ENCODE measurements around the gene CTSO.
"Not testable (repeated sequence)": the region's sequence is repeated elsewhere in the genome, so short reads cannot be mapped to it uniquely, and the experiment has no call there.

The CTSO gene

DNA sequence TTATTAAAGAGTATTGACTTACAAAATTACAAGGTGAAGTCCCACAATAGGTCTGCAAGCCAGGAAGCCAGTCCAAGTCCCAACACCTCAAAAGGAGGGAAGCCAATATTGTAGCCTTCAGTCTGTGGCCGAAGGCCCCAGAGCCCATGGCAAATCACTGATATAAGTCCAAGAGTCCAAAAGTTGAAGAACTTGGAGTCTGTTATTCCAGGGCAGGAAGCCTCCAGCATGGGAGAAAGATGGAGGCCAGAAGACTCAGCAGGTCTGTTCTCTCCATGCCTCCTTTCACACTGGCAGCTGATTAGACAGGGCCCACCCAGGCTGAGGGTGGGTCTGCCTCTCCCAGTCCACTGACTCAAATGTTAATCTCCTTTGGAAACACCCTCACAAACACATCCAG, 32.1 kb downstream of the CTSO start:
- DNase-seq = no peak
- in situ Hi-C loops (cut with HindIII; ENCODE audit: low pct_ligation_motif_present, low pct_unique_long_range_greater_than_20kb, low sequenced_read_pairs) = no loop called here

DNA sequence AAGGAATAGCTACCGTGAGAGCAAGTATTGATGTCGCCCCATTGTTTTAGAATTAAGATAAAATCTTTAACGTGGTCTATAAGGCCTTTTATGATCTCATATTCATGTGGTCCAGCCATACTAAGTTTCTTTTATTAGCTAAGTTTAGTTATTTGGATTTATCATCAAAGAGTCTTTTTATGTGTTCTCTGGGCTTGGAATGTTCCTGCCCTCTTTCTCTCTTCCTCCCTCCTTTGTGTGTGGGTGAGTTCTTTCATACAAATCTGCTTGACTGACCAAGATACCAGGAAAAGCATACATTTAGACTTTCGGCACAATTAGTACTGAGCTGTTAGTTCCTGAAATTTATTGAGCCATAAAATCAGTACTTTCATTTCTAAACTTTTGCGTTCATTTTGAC, 38.9 kb downstream of the CTSO start:
- in situ Hi-C loops (cut with HindIII; ENCODE audit: low pct_ligation_motif_present, low pct_unique_long_range_greater_than_20kb, low sequenced_read_pairs) = no loop called here
- no peak for DNase-seq

DNA sequence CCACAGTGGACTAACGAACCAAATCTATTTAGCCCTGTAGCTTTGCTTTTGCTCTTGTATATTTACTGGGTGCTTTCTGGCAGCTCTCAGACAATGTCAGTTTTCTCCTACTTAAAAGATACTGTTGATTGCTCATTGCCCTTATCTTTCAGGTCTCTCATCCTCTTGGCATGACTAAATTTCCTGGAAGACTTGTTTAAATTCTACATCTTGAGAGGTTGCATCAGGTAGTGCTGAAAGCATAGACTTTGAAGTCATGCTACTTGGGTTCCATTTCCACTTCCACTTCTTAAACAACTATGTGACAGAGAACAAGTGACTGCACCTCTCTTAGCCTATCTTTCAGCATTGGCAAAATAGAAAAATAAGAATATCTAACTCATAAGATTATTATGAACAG, 41.8 kb downstream of the CTSO start:
- in situ Hi-C loops (cut with HindIII; ENCODE audit: low pct_ligation_motif_present, low pct_unique_long_range_greater_than_20kb, low sequenced_read_pairs) = no loop called here
- DNase-seq = no peak

DNA sequence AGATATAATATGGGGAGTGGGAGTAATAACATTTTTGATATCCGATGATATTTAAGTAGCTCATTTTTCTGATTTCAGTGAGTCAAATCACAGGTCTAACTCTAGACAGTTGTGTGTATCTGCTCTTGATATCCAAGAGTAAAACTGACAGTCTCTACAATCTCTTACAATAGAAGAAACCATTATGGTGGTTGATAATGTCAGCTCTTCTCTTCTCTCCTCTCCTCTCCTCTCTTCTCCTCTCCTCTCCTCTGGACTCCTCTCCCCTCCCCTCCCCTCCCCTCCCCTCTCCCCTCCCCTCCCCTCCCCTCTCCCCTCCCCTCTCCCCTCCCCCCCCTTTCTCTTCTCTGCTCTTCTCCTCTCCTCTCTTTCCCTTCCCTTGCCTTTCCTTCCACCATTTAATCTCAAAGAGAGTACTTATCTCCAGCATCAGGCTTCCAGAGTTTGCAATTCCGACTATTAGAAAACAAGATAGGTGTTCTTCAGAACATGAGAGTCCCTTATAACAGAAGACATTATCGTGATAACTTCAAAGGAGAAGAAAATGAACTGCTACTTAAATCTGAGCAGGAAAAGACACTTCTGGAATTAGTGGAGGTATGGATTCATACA, 43.9 kb downstream of the CTSO start:
- in situ Hi-C loops (cut with HindIII; ENCODE audit: low pct_ligation_motif_present, low pct_unique_long_range_greater_than_20kb, low sequenced_read_pairs) = no loop called here
- no peak for DNase-seq

DNA sequence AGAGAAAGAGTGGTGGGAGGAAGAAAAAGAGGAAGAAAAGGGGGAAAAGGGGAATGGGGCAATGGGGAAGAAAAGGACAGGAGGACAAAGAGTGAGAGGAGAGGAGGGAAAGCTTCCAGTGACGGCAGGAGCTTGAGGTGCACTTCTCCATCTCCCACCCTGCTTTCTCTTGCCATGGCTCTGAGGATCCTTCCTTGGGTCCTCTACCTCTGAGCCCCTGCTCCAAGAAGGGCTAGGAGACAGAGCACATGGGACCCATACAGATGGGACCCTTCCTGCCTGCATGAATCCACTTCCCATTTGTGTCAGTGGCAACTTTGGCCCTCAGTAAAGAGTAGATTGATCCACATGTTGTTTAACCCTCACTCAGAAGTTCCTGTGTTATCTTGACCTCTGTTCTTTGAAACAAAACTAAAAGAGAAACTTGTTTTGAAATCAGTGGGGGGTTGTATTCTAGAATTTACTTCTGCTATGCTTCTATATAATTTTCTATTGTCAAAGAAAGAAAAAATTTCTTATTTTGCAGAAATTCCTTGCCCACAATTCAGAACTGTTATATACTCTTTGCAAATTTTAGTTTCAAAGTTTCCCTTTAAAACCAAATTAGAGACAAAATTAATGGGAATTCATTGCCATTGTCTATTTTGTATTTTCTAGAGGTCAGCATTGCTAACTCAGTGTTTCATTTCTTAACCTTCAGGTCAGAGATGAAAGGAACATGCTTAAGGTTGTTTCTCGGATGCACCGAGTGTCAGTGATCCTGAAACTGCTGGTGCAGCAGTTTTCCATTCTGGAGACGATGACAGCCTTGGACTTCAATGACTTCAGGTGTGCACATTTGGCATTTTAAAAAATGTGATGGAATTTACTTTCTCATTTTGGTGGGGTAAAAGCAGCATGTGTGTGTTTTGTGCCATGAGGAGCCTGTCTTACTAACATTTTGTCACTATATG, 45.2 kb downstream of the CTSO start:
- in situ Hi-C loops (cut with HindIII; ENCODE audit: low pct_ligation_motif_present, low pct_unique_long_range_greater_than_20kb, low sequenced_read_pairs) = no loop called here
- DNase-seq = no peak

DNA sequence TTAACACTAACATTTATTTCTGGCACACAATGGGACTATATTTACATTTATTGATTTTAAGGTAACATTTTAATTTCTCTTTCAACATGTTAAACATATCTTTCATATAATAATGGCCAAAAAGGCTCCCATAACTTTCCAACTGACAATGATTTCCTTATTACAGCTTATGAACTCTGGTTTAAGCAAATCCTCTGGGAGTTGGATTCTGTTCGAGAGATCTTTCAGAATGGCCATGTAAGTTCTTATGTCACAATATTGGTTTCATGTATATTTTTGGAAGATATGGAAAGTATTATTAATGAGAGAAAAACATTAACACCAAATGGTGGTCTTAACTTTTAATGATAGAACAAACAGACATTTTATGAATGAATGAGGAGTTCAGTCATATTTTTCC, 46.1 kb downstream of the CTSO start:
- no peak for DNase-seq
- in situ Hi-C loops (cut with HindIII; ENCODE audit: low pct_ligation_motif_present, low pct_unique_long_range_greater_than_20kb, low sequenced_read_pairs) = no loop called here

DNA sequence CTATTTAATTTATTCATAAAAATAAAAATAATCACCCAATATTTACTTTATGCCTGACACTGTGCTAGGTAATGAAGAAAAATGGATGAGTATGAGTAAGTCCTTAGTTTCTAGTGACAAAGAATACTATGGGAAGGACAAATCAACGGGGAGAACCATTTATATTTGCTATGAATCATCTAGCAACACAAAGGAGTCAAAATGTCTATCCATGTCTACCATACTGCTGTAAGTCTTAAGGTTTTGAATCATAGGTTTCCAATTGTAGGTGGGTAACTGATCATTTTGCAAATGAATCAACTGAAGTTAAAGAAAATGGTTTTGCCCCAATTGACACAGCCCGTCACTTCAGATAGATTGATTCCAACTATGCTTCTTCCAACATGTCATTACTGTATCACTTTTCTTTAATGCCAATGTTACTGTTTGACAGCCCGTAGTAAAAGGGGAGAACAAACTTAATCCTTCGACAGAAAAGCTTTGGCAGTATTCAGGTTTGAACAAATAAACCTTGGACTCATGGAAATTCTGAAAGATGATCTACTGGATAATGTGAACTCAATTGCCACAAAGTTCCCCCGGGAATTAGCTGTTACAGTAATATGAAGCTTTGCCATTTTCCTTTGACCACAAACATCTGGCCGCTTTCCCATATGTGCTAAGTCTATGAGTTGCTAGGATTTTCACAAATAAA, 47.0 kb downstream of the CTSO start:
- in situ Hi-C loops (cut with HindIII; ENCODE audit: low pct_ligation_motif_present, low pct_unique_long_range_greater_than_20kb, low sequenced_read_pairs) = no loop called here
- DNase-seq = no peak

DNA sequence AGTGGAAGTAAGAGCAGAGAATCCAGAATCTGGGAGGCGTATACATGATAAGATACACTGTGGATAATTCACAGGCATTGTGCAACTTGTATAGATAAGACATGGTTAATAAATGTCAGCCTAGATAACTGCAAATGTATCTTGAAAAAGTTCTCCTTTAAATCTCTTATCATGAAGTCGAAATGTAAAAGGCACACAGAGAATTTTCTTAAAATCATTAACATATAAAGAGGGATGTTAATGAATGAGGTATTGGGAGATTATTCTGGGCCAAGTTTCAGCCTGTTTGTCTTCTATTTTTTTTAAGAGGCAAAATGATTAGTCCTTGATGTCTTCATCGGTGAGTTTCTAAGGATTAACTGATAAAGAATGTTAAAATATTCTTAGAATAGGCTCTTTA, 49.3 kb downstream of the CTSO start:
- DNase-seq = no peak
- in situ Hi-C loops (cut with HindIII; ENCODE audit: low pct_ligation_motif_present, low pct_unique_long_range_greater_than_20kb, low sequenced_read_pairs) = no loop called here

DNA sequence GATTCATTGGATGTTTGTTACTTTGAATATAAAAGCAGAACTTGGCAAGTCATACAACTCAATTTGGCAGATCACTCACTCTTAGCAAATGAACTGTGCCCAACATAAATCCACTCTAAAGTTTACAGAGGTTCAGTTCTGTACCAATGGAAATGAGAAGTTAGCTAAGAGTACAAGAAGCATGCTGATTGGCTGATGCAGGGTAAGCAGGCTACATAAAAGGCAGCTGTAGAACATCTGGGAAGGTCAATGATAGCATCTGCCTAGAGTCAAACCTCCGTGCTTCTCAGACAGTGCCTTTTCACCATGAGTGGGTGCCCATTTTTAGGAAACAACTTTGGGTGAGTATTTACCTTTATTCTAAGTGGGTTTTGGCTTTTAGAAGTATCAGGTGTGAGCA, 50.2 kb downstream of the CTSO start, which contains the start of gene TDO2:
TDO2 (plus strand) TSS at position 244 of the 400 bp plus-strand sequence; CDS start at position 307, 63 bp downstream.
- no peak for DNase-seq
- in situ Hi-C loops (cut with HindIII; ENCODE audit: low pct_ligation_motif_present, low pct_unique_long_range_greater_than_20kb, low sequenced_read_pairs) = no loop called here

DNA sequence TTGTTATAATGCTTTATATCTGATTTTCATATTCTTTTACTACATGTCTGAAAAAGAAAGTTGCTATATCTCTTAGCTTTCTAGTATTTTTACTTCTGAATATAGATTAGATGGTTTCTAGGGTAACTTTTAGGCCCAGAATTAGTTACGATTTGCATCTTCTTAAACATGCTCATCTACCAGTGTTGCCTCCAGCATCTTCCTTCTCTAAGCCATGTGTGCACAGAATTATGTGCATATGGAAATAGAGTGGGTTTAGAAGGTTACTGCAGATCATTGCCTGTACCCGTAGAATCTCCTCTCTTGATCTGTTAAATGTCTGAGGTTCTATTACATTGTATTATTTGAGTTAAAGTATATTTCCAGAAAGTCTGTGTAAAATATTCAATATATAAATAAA, 52.7 kb downstream of the CTSO start:
- in situ Hi-C loops (cut with HindIII; ENCODE audit: low pct_ligation_motif_present, low pct_unique_long_range_greater_than_20kb, low sequenced_read_pairs) = no loop called here
- no peak for DNase-seq

DNA sequence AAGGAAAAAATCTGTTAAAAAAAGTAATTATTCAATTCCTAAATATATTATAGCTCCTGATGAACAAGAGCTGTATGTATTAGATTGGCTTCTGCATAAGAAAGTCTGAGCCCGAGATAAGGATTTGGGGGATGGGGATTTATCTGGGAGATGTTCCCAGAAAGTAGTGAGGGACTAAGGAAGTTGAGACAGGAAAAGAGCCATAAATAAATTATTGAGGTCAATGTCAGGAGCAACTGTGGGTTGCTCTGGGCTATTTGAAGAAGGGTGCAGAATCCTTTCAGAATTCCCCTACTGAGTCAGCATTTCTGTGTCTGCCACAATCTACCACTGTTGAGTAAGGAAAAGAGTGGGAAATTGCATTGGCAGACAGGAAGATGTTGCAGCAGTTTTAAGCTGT, 53.3 kb downstream of the CTSO start:
- in situ Hi-C loops (cut with HindIII; ENCODE audit: low pct_ligation_motif_present, low pct_unique_long_range_greater_than_20kb, low sequenced_read_pairs) = no loop called here
- no peak for DNase-seq

DNA sequence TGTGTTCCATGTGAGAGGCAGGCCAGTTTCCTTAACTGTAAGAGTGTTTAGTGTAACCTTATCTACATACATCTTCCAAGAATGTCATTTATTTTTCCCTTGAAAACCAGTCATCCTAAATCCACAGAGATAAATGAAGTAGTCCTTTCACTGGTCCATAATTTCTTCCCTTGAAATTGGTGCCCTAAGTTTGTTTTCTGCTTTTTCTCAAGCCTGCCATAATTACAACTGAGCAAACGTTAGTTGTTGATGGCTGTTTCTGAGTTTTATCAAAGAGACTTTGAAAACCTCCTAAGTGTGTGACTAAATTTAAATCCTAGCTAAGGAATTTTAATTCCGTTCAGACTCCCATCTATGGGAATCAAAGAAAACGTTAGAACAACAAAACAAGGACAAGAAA, 53.8 kb downstream of the CTSO start:
- in situ Hi-C loops (cut with HindIII; ENCODE audit: low pct_ligation_motif_present, low pct_unique_long_range_greater_than_20kb, low sequenced_read_pairs) = no loop called here
- no peak for DNase-seq

DNA sequence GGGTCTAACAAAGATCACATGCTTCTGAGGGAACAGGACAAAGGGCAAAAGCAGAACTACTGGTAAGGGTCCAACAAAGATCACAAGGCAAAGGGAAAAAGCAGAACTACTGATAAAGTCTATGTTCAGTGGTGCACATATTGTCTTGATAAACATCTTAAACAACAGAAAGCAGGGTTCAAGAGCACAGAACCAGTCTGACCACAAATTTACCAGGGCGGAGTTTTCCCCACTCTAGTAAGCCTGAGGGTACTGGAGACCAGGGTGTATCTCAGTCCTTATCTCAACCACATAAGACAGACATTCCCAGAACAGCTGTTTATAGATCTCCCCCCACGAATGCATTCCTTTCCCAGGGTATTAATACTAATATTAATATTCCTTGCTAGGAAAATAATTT, 55.3 kb downstream of the CTSO start:
- in situ Hi-C loops (cut with HindIII; ENCODE audit: low pct_ligation_motif_present, low pct_unique_long_range_greater_than_20kb, low sequenced_read_pairs); DNase-seq: not testable (repeated sequence)

DNA sequence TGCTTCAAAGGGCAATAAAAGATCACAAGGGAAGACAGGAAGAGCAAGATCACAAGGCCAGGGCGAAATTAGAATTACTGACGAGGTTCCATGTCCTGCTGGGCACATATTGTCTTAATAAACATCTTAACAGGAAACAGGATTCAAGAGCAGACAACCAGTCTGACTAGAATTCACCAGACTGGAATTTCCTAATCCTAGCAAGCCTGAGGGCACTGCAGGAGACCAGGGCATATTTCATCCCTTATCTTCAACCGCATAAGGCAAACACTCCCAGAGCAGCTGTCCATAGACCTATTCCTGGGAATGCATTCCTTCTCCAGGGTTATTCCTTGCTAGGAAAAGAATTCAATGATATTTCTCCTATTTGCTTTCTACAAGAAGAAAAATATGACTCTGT, 62.6 kb downstream of the CTSO start:
- DNase-seq = no peak
- in situ Hi-C loops (cut with HindIII; ENCODE audit: low pct_ligation_motif_present, low pct_unique_long_range_greater_than_20kb, low sequenced_read_pairs) = no loop called here

DNA sequence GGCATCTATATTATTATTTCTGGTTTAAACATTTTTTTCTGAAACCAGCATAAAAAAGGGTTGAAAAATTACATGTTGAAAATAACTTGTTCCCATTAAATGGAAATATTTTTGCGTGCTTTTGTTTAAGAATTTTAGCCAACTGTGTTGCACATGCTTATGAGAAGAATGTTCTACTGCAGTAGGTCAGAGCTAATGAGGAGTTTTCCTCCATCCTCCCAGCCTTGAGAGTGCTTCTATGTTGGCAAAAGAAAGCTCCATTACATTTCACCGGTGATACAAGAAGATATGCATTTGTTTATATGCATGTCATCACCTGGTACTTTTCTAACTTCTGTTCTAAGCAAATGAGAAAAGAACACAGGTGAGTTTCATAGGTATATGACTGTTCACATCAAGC, 63.7 kb downstream of the CTSO start:
- in situ Hi-C loops (cut with HindIII; ENCODE audit: low pct_ligation_motif_present, low pct_unique_long_range_greater_than_20kb, low sequenced_read_pairs) = no loop called here

DNA sequence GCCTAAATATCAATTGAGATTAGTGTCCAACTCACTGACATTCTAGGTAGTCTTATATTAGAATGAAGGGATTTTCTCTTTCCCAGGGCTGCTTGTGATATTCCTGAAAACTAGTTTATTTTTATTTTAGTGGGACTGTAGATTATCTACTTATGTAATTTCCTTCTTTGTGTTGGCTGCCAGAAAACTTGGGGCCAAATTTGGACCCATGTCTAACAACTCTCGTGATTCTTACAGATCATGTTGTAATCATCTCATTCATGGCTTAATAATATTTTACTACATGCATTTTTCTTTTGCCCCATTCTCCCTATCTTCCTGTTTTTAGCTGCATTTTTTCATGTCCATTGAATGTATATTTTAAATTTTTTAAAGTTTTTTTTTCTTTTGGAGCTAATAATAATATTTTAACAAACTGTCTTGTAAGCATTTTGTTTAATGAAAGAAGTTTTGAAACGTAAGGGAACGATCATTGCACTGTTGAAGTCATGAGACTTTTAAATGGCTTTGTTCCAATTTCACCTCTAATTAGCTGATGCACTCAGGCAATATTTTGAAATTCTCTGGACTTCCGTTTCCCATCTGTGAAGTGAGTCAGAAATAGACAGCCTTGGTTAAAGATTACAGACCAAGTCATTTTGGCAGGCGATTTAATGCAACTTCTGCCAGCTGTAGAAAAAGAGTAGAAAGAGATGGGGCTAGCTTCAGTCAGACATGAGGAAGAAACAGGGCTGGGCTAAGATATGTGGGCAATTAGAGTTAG, 64.5 kb downstream of the CTSO start:
- peak; percentile 63 for DNase-seq
- in situ Hi-C loops (cut with HindIII; ENCODE audit: low pct_ligation_motif_present, low pct_unique_long_range_greater_than_20kb, low sequenced_read_pairs) = no loop called here

More for the DNA sequence above, 63.7 kb downstream of the CTSO start:
- no peak for DNase-seq

DNA sequence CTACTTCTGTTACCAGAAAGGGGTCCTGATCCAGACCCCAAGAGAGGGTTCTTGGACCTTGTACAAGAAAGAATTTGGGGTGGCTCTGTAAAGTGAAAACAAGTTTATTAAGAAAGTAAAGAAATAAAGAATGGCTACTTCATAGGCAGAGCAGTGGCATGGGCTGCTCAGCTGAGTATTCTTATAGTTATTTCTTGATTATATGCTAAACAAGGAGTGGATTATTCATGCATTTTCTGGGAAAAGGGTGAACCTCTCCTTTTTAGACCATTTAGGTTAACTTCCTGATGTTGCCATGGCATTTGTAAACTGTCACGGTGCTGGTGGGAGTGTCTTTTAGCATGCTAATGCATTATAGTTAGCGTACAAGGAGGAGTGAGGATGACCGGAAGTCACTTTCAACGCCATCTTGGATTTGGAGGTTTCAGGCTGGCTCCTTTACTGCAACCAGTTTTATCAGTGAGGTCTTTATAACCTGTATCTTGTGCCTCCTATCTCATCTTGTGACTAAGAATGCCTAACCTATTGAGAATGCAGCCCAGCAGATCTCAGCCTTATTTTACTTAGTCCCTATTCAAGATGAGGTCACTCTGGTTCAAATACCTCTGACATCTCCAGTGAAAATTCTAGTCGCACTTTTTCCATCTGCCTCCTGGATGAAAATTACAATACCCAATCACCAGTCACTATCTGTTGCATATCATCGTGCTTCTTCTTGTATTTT, 65.7 kb downstream of the CTSO start:
- in situ Hi-C loops (cut with HindIII; ENCODE audit: low pct_ligation_motif_present, low pct_unique_long_range_greater_than_20kb, low sequenced_read_pairs) = no loop called here
- no peak for DNase-seq

DNA sequence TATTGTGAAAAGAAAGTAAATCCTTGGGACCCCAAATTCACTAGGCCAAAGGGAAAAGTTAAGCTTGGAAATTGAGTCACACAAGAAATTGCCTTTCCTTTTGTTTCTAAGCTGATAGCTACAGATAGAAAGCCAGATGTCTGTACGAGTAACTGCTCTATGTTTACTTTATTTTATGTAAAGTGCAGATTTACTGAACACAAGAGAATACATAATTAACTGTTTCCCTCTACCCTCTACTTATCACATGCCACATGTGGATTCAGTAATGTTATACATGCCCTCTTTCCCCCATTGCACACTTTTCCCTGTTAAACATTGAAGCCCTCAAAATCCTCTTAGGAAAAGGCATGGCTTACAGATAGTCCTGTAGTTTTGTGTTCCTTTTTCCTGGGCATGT, 66.6 kb downstream of the CTSO start:
- no peak for DNase-seq
- in situ Hi-C loops (cut with HindIII; ENCODE audit: low pct_ligation_motif_present, low pct_unique_long_range_greater_than_20kb, low sequenced_read_pairs) = no loop called here
